A549 (cell line): ENCODE measurements around the gene PRRT3.

Source experiments
- EP300 ChIP-seq, 2 experiments: fragments of >200 bp; sonication (Bioruptor Twin); formaldehyde crosslinking; IDR thresholded peaks; 2 replicates in 1 of 2; 3 replicates in 1 of 2; pipeline ENCODE4 v1.6.1; 2016 to 2017
- MAZ ChIP-seq: fragments of 150-350 bp; IDR thresholded peaks from 2 replicates; pipeline ENCODE4 v1.6.1; 2014; ENCODE audit warnings: antibody characterized with exemption, low read depth, low read length, borderline replicate concordance
- NR3C1 ChIP-seq: fragments of >200 bp; sonication (Bioruptor Twin); formaldehyde crosslinking; IDR thresholded peaks from 3 replicates; pipeline ENCODE4 v1.6.1; 2017
- POLR2A ChIP-seq: IDR thresholded peaks from 2 replicates; pipeline ENCODE4 v1.6.1; 2012; ENCODE audit warnings: mild to moderate bottlenecking, low read length
- RAD21 ChIP-seq, 2 experiments: fragments of >200 bp in 1 of 2; sonication (Bioruptor Twin) in 1 of 2; formaldehyde crosslinking in 1 of 2; IDR thresholded peaks in 1 of 2; conservative IDR thresholded peaks in 1 of 2; 2 replicates in 1 of 2; 3 replicates in 1 of 2; pipeline ENCODE4 v1.6.1; 2012 to 2018; ENCODE audit warnings: inconsistent platforms in 1 of 2
- RCOR1 ChIP-seq: fragments of 150-350 bp; IDR thresholded peaks from 2 replicates; pipeline ENCODE4 v1.6.1; 2014; ENCODE audit warnings: antibody characterized with exemption, low read length, low read depth
- SREBF2 ChIP-seq: fragments of 450-650 bp; IDR thresholded peaks from 2 replicates; pipeline ENCODE4 v1.6.1; 2014; ENCODE audit warnings: mild to moderate bottlenecking, moderate library complexity
- TF ChIP-seq, protein P1 (sequence below): fragments of >200 bp; sonication (Bioruptor Twin); formaldehyde crosslinking; IDR thresholded peaks from 3 replicates; pipeline ENCODE4 v1.5.1; 2016
- TF ChIP-seq, protein P2 (sequence below): fragments of >200 bp; sonication (Bioruptor Twin); formaldehyde crosslinking; IDR thresholded peaks from 3 replicates; pipeline ENCODE4 v1.6.1; 2016
- TF ChIP-seq, protein P3 (sequence below): IDR thresholded peaks from 2 replicates; pipeline ENCODE4 v1.6.1; 2012
- TF ChIP-seq, protein P4 (sequence below): IDR thresholded peaks from 2 replicates; pipeline ENCODE4 v1.6.1; 2012; ENCODE audit warnings: low read depth, borderline replicate concordance

DNA sequence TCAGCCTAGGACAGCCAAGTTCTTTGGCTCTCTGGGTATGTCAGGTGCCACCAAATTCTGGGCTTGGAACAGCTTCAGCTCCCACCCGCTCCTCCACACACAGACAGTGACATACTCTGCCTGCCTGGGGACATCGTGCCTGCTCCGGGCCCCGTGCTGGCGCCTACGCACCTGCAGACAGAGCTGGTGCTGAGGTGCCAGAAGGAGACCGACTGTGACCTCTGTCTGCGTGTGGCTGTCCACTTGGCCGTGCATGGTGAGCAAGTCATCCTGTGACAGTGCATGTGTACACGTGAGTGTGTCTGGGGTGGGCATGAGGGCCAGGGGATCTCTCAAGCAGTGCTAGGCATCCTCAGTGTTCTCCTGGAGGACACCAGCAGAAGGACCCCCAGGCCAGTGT, 34.4 kb downstream of the PRRT3 start:
- TF ChIP-seq POLR2A: no peak
- TF ChIP-seq, protein P1, sequence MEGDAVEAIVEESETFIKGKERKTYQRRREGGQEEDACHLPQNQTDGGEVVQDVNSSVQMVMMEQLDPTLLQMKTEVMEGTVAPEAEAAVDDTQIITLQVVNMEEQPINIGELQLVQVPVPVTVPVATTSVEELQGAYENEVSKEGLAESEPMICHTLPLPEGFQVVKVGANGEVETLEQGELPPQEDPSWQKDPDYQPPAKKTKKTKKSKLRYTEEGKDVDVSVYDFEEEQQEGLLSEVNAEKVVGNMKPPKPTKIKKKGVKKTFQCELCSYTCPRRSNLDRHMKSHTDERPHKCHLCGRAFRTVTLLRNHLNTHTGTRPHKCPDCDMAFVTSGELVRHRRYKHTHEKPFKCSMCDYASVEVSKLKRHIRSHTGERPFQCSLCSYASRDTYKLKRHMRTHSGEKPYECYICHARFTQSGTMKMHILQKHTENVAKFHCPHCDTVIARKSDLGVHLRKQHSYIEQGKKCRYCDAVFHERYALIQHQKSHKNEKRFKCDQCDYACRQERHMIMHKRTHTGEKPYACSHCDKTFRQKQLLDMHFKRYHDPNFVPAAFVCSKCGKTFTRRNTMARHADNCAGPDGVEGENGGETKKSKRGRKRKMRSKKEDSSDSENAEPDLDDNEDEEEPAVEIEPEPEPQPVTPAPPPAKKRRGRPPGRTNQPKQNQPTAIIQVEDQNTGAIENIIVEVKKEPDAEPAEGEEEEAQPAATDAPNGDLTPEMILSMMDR: no peak
- TF ChIP-seq NR3C1: no peak
- TF ChIP-seq SREBF2: no peak
- no peak for TF ChIP-seq RAD21 (conservative IDR thresholded peaks at IDR 0.05 in 1 of 2, IDR thresholded peaks at IDR 0.05 in 1 of 2)
- no peak for TF ChIP-seq RCOR1
- TF ChIP-seq, protein P2, sequence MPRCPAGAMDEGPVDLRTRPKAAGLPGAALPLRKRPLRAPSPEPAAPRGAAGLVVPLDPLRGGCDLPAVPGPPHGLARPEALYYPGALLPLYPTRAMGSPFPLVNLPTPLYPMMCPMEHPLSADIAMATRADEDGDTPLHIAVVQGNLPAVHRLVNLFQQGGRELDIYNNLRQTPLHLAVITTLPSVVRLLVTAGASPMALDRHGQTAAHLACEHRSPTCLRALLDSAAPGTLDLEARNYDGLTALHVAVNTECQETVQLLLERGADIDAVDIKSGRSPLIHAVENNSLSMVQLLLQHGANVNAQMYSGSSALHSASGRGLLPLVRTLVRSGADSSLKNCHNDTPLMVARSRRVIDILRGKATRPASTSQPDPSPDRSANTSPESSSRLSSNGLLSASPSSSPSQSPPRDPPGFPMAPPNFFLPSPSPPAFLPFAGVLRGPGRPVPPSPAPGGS: no peak
- TF ChIP-seq, protein P3, sequence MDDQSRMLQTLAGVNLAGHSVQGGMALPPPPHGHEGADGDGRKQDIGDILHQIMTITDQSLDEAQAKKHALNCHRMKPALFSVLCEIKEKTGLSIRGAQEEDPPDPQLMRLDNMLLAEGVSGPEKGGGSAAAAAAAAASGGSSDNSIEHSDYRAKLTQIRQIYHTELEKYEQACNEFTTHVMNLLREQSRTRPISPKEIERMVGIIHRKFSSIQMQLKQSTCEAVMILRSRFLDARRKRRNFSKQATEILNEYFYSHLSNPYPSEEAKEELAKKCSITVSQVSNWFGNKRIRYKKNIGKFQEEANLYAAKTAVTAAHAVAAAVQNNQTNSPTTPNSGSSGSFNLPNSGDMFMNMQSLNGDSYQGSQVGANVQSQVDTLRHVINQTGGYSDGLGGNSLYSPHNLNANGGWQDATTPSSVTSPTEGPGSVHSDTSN: no peak
- TF ChIP-seq, protein P4, sequence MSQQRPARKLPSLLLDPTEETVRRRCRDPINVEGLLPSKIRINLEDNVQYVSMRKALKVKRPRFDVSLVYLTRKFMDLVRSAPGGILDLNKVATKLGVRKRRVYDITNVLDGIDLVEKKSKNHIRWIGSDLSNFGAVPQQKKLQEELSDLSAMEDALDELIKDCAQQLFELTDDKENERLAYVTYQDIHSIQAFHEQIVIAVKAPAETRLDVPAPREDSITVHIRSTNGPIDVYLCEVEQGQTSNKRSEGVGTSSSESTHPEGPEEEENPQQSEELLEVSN: no peak
- no peak for TF ChIP-seq MAZ
- no peak for TF ChIP-seq EP300 (IDR thresholded peaks at IDR 0.05)
